GM13977 (cell line): ENCODE measurements around the gene CAPN1.
"Not testable (repeated sequence)": the region's sequence is repeated elsewhere in the genome, so short reads cannot be mapped to it uniquely, and the experiment has no call there.

Experiments
- DNase-seq: peaks from one replicate; pipeline ENCODE4 v3.0.0; 2012; ENCODE audit warnings: low spot score
- CTCF ChIP-seq: IDR thresholded peaks from 2 replicates; pipeline ENCODE4 v1.5.1; 2012; ENCODE audit warnings: mild to moderate bottlenecking, control low read depth; ENCODE audit not compliant: insufficient read depth; ENCODE audit errors: extremely low read depth, missing control alignments
- in situ Hi-C: fragments of 300-500 bp; cut with MboI; formaldehyde crosslinking; loops from one replicate; pipeline ENCODE4 v1.12.0; 2022; ENCODE audit warnings: low sequenced_read_pairs, low pct_unique_long_range_greater_than_20kb, mixed read lengths, inconsistent platforms; ENCODE audit not compliant: unreplicated experiment

Gene CAPN1

GRCh38 chr11:65242389-65242788, 60.7 kb downstream of the CAPN1 start:
- no peak for TF ChIP-seq CTCF
- in situ Hi-C loops, result no loop called here
- no peak for DNase-seq

GRCh38 chr11:65243797-65244196, 62.1 kb downstream of the CAPN1 start:
- TF ChIP-seq CTCF, result no peak
- in situ Hi-C loops, result no loop called here
- DNase-seq, result no peak

GRCh38 chr11:65245046-65245445, 63.3 kb downstream of the CAPN1 start:
- DNase-seq, in situ Hi-C loops: not testable (repeated sequence)

GRCh38 chr11:65246506-65246905, 64.8 kb downstream of the CAPN1 start:
- DNase-seq, result no peak
- in situ Hi-C loops, result no loop called here
- no peak for TF ChIP-seq CTCF

GRCh38 chr11:65248184-65248710, 66.5 kb downstream of the CAPN1 start:
- not testable (repeated sequence) for DNase-seq

GRCh38 chr11:65251476-65251875, 69.7 kb downstream of the CAPN1 start:
- no peak for TF ChIP-seq CTCF
- in situ Hi-C loops, result loop anchor here (10.0 kb wide), 1 partner anchor 47 kb away; no protein-coding TSS in a partner anchor
- DNase-seq, result no peak

More at GRCh38 chr11:65248184-65248710, 66.5 kb downstream of the CAPN1 start:
- in situ Hi-C loops, result not testable (repeated sequence)

- TF ChIP-seq CTCF, result no peak
- in situ Hi-C loops, result loop anchor here (10.0 kb wide), 1 partner anchor 50 kb away; no protein-coding TSS in a partner anchor
These were observed 73.0 kb downstream of the CAPN1 start for GRCh38 chr11:65254724-65255123.

GRCh38 chr11:65258988-65259387, 77.3 kb downstream of the CAPN1 start:
- no peak for TF ChIP-seq CTCF
- DNase-seq, result no peak
- in situ Hi-C loops, result loop anchor here (10.0 kb wide), 1 partner anchor 54 kb away; no protein-coding TSS in a partner anchor

More at GRCh38 chr11:65254724-65255123, 73.0 kb downstream of the CAPN1 start:
- no peak for DNase-seq
